ENCODE results near the gene CLEC1B.
"Not testable (repeated sequence)": the region's sequence is repeated elsewhere in the genome, so short reads cannot be mapped to it uniquely, and the experiment has no call there.

Gene CLEC1B

GRCh38 chr12:9974731-9975130, 24.2 kb downstream of the CLEC1B start:
- DNase-seq (ENCODE audit: low spot score): not testable (repeated sequence)

- DNase-seq (ENCODE audit: low spot score): no peak
These were observed 25.0 kb downstream of the CLEC1B start for GRCh38 chr12:9973949-9974348.

- DNase-seq (ENCODE audit: low spot score): no peak
These were observed 27.7 kb downstream of the CLEC1B start, which contains the start of gene CLEC12A for GRCh38 chr12:9971181-9971580. CLEC12A (plus strand) TSS chr12:9971409; CDS start chr12:9971597, 188 bp downstream.

GRCh38 chr12:9969673-9970072, 29.2 kb downstream of the CLEC1B start:
- DNase-seq (ENCODE audit: low spot score): no peak

- no peak for DNase-seq (ENCODE audit: low spot score)
These were observed 37.0 kb downstream of the CLEC1B start for GRCh38 chr12:9961901-9962300.

GRCh38 chr12:9961106-9961505, 37.8 kb downstream of the CLEC1B start:
- no peak for DNase-seq (ENCODE audit: low spot score)

- no peak for DNase-seq (ENCODE audit: low spot score)
These were observed 38.3 kb downstream of the CLEC1B start for GRCh38 chr12:9960590-9960989.

- DNase-seq (ENCODE audit: low spot score): no peak
These were observed 41.1 kb downstream of the CLEC1B start for GRCh38 chr12:9957834-9958233.

- not testable (repeated sequence) for DNase-seq (ENCODE audit: low spot score)
These were observed 45.8 kb downstream of the CLEC1B start for GRCh38 chr12:9952954-9953729.

- DNase-seq (ENCODE audit: low spot score): no peak
These were observed 47.8 kb downstream of the CLEC1B start for GRCh38 chr12:9951026-9951675.

- no peak for DNase-seq (ENCODE audit: low spot score)
These were observed 50.2 kb downstream of the CLEC1B start for GRCh38 chr12:9948606-9949296.

- DNase-seq (ENCODE audit: low spot score): no peak
These were observed 51.2 kb downstream of the CLEC1B start for GRCh38 chr12:9947674-9948073.

- no peak for DNase-seq (ENCODE audit: low spot score)
These were observed 54.5 kb downstream of the CLEC1B start for GRCh38 chr12:9944391-9944790.

- DNase-seq (ENCODE audit: low spot score): no peak
These were observed 55.7 kb downstream of the CLEC1B start for GRCh38 chr12:9943240-9943639.

Measured in kidney capillary endothelial cell (primary cell).